ENCODE results near the gene DGKI. TPM values are rescaled to one million over a fixed set of nuclear protein-coding genes. Genes with fewer than 3 reads are reported as not detected.
A peak's percentile ranks its signal among the peaks of the same experiment; 100 is the strongest.

Gene DGKI
- total RNA-seq, 1 experiment from 2014 or later: 0.79 TPM

DNA sequence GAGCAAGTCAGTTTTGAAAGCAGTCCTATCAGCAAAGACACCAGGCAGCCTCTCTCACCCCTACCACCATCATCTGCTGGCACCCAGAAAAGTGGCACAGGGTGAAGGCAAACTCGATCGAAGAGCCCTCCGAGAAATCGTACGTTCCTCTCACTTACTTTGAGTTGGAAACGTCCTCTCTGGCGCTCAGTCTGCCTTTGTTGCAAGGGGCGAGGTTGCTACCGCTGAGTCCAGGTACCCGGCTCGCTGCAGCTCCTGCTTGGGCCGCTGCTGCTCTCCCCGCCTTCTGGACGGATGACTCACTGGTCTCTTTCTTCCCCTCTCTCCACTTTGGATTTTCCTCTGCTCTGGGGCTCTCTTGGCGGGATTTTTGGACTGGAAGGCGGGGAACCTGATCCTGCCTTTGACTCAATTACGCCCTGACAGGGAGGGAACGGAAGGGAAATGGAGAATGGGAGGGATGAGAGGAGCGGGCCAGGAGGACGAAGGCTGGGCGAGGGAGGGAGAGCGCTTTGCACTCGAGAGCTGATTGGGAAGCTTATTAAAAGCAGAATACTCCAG is 503.4 kb downstream of the DGKI start, which contains the start of gene PTN (continued):
- TF ChIP-seq, protein P1, sequence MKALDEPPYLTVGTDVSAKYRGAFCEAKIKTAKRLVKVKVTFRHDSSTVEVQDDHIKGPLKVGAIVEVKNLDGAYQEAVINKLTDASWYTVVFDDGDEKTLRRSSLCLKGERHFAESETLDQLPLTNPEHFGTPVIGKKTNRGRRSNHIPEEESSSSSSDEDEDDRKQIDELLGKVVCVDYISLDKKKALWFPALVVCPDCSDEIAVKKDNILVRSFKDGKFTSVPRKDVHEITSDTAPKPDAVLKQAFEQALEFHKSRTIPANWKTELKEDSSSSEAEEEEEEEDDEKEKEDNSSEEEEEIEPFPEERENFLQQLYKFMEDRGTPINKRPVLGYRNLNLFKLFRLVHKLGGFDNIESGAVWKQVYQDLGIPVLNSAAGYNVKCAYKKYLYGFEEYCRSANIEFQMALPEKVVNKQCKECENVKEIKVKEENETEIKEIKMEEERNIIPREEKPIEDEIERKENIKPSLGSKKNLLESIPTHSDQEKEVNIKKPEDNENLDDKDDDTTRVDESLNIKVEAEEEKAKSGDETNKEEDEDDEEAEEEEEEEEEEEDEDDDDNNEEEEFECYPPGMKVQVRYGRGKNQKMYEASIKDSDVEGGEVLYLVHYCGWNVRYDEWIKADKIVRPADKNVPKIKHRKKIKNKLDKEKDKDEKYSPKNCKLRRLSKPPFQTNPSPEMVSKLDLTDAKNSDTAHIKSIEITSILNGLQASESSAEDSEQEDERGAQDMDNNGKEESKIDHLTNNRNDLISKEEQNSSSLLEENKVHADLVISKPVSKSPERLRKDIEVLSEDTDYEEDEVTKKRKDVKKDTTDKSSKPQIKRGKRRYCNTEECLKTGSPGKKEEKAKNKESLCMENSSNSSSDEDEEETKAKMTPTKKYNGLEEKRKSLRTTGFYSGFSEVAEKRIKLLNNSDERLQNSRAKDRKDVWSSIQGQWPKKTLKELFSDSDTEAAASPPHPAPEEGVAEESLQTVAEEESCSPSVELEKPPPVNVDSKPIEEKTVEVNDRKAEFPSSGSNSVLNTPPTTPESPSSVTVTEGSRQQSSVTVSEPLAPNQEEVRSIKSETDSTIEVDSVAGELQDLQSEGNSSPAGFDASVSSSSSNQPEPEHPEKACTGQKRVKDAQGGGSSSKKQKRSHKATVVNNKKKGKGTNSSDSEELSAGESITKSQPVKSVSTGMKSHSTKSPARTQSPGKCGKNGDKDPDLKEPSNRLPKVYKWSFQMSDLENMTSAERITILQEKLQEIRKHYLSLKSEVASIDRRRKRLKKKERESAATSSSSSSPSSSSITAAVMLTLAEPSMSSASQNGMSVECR (CRISPR knock-in tag; IDR thresholded peaks at IDR 0.05; ENCODE audit: borderline replicate concordance): 0 out of 2 replicates have a peak, but pooled peaks have one; percentile 10
- TF ChIP-seq, protein P2, sequence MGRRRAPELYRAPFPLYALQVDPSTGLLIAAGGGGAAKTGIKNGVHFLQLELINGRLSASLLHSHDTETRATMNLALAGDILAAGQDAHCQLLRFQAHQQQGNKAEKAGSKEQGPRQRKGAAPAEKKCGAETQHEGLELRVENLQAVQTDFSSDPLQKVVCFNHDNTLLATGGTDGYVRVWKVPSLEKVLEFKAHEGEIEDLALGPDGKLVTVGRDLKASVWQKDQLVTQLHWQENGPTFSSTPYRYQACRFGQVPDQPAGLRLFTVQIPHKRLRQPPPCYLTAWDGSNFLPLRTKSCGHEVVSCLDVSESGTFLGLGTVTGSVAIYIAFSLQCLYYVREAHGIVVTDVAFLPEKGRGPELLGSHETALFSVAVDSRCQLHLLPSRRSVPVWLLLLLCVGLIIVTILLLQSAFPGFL (CRISPR knock-in tag; IDR thresholded peaks at IDR 0.05; ENCODE audit: borderline replicate concordance): no peak
- TF ChIP-seq, protein P3, sequence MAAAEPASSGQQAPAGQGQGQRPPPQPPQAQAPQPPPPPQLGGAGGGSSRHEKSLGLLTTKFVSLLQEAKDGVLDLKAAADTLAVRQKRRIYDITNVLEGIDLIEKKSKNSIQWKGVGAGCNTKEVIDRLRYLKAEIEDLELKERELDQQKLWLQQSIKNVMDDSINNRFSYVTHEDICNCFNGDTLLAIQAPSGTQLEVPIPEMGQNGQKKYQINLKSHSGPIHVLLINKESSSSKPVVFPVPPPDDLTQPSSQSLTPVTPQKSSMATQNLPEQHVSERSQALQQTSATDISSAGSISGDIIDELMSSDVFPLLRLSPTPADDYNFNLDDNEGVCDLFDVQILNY (CRISPR knock-in tag; IDR thresholded peaks at IDR 0.05): 0 out of 2 replicates have a peak, but pooled peaks have one; percentile 60
- TF ChIP-seq OVOL2 (CRISPR knock-in tag; IDR thresholded peaks at IDR 0.05; ENCODE audit: borderline replicate concordance) (no peak), ZNF232 (CRISPR knock-in tag; IDR thresholded peaks at IDR 0.05) (0 out of 2 replicates have a peak, but pooled peaks have one; percentile 25)
- TF ChIP-seq, protein P4, sequence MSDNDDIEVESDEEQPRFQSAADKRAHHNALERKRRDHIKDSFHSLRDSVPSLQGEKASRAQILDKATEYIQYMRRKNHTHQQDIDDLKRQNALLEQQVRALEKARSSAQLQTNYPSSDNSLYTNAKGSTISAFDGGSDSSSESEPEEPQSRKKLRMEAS (CRISPR knock-in tag; IDR thresholded peaks at IDR 0.05): peak; percentile 72
- TF ChIP-seq, protein P5, sequence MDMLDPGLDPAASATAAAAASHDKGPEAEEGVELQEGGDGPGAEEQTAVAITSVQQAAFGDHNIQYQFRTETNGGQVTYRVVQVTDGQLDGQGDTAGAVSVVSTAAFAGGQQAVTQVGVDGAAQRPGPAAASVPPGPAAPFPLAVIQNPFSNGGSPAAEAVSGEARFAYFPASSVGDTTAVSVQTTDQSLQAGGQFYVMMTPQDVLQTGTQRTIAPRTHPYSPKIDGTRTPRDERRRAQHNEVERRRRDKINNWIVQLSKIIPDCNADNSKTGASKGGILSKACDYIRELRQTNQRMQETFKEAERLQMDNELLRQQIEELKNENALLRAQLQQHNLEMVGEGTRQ (CRISPR knock-in tag; IDR thresholded peaks at IDR 0.05): no peak
- TF ChIP-seq, protein P6, sequence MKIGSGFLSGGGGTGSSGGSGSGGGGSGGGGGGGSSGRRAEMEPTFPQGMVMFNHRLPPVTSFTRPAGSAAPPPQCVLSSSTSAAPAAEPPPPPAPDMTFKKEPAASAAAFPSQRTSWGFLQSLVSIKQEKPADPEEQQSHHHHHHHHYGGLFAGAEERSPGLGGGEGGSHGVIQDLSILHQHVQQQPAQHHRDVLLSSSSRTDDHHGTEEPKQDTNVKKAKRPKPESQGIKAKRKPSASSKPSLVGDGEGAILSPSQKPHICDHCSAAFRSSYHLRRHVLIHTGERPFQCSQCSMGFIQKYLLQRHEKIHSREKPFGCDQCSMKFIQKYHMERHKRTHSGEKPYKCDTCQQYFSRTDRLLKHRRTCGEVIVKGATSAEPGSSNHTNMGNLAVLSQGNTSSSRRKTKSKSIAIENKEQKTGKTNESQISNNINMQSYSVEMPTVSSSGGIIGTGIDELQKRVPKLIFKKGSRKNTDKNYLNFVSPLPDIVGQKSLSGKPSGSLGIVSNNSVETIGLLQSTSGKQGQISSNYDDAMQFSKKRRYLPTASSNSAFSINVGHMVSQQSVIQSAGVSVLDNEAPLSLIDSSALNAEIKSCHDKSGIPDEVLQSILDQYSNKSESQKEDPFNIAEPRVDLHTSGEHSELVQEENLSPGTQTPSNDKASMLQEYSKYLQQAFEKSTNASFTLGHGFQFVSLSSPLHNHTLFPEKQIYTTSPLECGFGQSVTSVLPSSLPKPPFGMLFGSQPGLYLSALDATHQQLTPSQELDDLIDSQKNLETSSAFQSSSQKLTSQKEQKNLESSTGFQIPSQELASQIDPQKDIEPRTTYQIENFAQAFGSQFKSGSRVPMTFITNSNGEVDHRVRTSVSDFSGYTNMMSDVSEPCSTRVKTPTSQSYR (CRISPR knock-in tag; IDR thresholded peaks at IDR 0.05): no peak

DNA sequence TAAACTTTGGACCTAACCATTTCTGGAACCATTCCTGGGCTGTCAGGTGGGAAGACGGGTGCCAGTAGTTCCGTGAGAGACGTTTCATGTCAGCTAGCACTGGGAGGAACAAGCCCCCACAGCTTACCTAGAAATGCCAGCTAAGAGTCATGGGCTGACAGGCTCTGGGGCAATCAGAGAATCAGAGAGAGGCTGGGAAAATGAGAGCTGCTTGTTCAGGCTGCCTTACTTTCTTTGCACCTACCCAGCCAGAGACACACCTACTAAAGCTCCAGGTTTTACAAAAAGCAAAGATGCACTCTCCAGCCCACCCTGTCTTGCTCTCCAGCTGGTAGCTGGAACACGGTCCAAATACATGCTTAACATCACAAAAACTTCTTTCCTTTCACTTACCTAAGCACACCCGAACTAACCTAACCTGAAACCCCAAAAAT is 503.9 kb downstream of the DGKI start:
- POLR2A ChIA-PET: no interaction called here
- CTCF ChIA-PET: interaction anchor here (0.8 to 3.7 kb wide), 5 partner anchors 10 to 249 kb away, joined by 3 to 27 read pairs (median 4); no protein-coding TSS in a partner anchor
- H3K4me1 Mint-ChIP-seq: peaks cover 61% of the 10 kb centered on the region
- ATAC-seq (peak; percentile 15), DNase-seq (ENCODE audit: low spot score) (no peak)
- H3K9me3 Mint-ChIP-seq: peaks cover 3% of the 10 kb centered on the region
- peaks cover 19% of the 10 kb centered on the region for H3K27me3 Mint-ChIP-seq (ENCODE audit: low read depth)
- no peaks in the 10 kb centered on the region for H3K36me3 Mint-ChIP-seq
- H3K4me3 Mint-ChIP-seq: peak overlapping the region; percentile 83
- peak overlapping the region; percentile 55 for H3K27ac Mint-ChIP-seq
- TF ChIP-seq NFATC4 (CRISPR knock-in tag; IDR thresholded peaks at IDR 0.05): no peak
- TF ChIP-seq, protein P7, sequence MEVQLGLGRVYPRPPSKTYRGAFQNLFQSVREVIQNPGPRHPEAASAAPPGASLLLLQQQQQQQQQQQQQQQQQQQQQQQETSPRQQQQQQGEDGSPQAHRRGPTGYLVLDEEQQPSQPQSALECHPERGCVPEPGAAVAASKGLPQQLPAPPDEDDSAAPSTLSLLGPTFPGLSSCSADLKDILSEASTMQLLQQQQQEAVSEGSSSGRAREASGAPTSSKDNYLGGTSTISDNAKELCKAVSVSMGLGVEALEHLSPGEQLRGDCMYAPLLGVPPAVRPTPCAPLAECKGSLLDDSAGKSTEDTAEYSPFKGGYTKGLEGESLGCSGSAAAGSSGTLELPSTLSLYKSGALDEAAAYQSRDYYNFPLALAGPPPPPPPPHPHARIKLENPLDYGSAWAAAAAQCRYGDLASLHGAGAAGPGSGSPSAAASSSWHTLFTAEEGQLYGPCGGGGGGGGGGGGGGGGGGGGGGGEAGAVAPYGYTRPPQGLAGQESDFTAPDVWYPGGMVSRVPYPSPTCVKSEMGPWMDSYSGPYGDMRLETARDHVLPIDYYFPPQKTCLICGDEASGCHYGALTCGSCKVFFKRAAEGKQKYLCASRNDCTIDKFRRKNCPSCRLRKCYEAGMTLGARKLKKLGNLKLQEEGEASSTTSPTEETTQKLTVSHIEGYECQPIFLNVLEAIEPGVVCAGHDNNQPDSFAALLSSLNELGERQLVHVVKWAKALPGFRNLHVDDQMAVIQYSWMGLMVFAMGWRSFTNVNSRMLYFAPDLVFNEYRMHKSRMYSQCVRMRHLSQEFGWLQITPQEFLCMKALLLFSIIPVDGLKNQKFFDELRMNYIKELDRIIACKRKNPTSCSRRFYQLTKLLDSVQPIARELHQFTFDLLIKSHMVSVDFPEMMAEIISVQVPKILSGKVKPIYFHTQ (CRISPR knock-in tag; IDR thresholded peaks at IDR 0.05): no peak
- TF ChIP-seq MYBL2 (CRISPR knock-in tag; IDR thresholded peaks at IDR 0.05): no peak
- no peak for TF ChIP-seq CREM (CRISPR knock-in tag; IDR thresholded peaks at IDR 0.05)
- no peak for TF ChIP-seq NFYB (CRISPR knock-in tag; conservative IDR thresholded peaks at IDR 0.05; ENCODE audit: low read depth)
